Measurements from ENCODE around the gene MAPT.

DNA sequence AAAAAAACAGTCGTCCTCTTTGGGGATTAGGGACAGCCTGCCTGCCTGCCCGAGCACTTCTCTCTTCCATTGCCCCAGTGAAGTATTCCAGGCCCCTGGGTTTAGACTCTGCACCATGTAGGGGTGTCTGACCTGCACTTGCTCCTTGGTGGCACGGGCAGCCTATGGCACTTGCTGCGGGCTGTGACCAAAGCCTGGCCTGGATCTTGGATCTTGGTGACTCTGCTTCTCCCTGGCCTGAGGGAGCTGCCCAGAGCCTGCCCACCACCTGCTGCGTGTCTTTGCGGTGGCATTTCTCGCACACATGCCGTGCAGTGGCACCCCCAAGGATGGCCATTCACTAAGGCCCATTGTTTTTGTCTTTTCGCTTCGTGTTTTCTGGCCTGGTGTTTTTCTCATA, 98.5 kb downstream of the MAPT start:
- no peak for TF ChIP-seq POLR2A (IDR thresholded peaks at IDR 0.05)
- TF ChIP-seq, protein P1, sequence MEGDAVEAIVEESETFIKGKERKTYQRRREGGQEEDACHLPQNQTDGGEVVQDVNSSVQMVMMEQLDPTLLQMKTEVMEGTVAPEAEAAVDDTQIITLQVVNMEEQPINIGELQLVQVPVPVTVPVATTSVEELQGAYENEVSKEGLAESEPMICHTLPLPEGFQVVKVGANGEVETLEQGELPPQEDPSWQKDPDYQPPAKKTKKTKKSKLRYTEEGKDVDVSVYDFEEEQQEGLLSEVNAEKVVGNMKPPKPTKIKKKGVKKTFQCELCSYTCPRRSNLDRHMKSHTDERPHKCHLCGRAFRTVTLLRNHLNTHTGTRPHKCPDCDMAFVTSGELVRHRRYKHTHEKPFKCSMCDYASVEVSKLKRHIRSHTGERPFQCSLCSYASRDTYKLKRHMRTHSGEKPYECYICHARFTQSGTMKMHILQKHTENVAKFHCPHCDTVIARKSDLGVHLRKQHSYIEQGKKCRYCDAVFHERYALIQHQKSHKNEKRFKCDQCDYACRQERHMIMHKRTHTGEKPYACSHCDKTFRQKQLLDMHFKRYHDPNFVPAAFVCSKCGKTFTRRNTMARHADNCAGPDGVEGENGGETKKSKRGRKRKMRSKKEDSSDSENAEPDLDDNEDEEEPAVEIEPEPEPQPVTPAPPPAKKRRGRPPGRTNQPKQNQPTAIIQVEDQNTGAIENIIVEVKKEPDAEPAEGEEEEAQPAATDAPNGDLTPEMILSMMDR (IDR thresholded peaks at IDR 0.05), result no peak

Measured in testis (tissue), 2 donors.